Endothelial cell of umbilical vein (primary cell): ENCODE measurements around the gene TTC22.

Experiments used
- POLR2AphosphoS5 ChIP-seq: IDR thresholded peaks from 2 replicates; pipeline ENCODE4 v1.6.1; 2012; ENCODE audit warnings: low read depth, mild to moderate bottlenecking, control low read depth, low read length, moderate library complexity; ENCODE audit not compliant: insufficient read depth
- TF ChIP-seq, protein P1 (sequence below): IDR thresholded peaks from 2 replicates; pipeline ENCODE4 v1.6.1; 2011; ENCODE audit not compliant: insufficient read depth, insufficient read length
- TF ChIP-seq, protein P2 (sequence below), 2 donors: IDR thresholded peaks; 1 replicate in 1 of 2; 2 replicates in 1 of 2; pipeline ENCODE4 v1.5.1; 2011; ENCODE audit warnings: low read length in 2 of 2, mild to moderate bottlenecking in 2 of 2, moderate library complexity in 2 of 2, control low read depth in 1 of 2, inconsistent platforms in 1 of 2, low read depth in 1 of 2; ENCODE audit not compliant: insufficient read depth in 1 of 2; ENCODE audit errors: extremely low read depth in 1 of 2

DNA sequence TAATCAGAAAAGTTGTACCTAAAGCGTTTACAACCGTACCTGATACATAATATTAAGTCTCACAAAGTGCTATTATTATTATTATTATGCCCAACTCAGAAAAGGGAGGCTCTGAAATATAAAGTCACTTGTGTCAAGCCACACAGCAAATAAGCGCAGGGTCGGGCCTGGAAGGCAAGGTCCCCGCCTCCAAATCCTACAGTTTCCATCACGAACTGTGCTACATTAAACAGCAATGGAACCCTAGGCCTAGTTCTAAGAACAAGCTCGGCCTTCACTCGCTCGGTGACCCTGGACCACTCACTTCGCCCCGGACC lies 37.3 kb downstream of the TTC22 start:
- TF ChIP-seq, protein P1, sequence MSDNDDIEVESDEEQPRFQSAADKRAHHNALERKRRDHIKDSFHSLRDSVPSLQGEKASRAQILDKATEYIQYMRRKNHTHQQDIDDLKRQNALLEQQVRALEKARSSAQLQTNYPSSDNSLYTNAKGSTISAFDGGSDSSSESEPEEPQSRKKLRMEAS = no peak
- TF ChIP-seq, protein P2, sequence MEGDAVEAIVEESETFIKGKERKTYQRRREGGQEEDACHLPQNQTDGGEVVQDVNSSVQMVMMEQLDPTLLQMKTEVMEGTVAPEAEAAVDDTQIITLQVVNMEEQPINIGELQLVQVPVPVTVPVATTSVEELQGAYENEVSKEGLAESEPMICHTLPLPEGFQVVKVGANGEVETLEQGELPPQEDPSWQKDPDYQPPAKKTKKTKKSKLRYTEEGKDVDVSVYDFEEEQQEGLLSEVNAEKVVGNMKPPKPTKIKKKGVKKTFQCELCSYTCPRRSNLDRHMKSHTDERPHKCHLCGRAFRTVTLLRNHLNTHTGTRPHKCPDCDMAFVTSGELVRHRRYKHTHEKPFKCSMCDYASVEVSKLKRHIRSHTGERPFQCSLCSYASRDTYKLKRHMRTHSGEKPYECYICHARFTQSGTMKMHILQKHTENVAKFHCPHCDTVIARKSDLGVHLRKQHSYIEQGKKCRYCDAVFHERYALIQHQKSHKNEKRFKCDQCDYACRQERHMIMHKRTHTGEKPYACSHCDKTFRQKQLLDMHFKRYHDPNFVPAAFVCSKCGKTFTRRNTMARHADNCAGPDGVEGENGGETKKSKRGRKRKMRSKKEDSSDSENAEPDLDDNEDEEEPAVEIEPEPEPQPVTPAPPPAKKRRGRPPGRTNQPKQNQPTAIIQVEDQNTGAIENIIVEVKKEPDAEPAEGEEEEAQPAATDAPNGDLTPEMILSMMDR (IDR thresholded peaks at IDR 0.05; ENCODE audit: extremely low read depth in 1 of 2, insufficient read depth in 1 of 2, low read depth in 1 of 2, low read length in 2 of 2) = no peak
- TF ChIP-seq POLR2AphosphoS5 = no peak
